Lower lobe of right lung (tissue), 2 donors: Measurements from ENCODE around the gene BBS10. TPM values are rescaled to one million over a fixed set of nuclear protein-coding genes. Genes with fewer than 3 reads are reported as not detected.
"Not testable (repeated sequence)": the region's sequence is repeated elsewhere in the genome, so short reads cannot be mapped to it uniquely, and the experiment has no call there.

Experiments
- ATAC-seq, 2 donors: fragments of 200-7000 bp; cut with Tn5 transposase; one replicate each; pipeline ENCODE4 v1.9.1; 2020 to 2022; ENCODE audit warnings: mild to moderate bottlenecking in 2 of 2, moderate library complexity in 2 of 2
- DNase-seq: peaks from one replicate; pipeline ENCODE4 v3.0.0-alpha.2; 2020
- H3K27ac ChIP-seq: fragments of 200-600 bp; one replicate; pipeline ENCODE4 v1.8.0; 2022
- H3K27me3 ChIP-seq: fragments of 200-600 bp; one replicate; pipeline ENCODE4 v1.8.0; 2022; ENCODE audit warnings: low read depth
- H3K36me3 ChIP-seq: fragments of 200-600 bp; one replicate; pipeline ENCODE4 v1.8.0; 2022; ENCODE audit warnings: mild to moderate bottlenecking
- H3K4me1 ChIP-seq: fragments of 200-600 bp; one replicate; pipeline ENCODE4 v1.8.0; 2022
- H3K4me3 ChIP-seq: fragments of 200-600 bp; one replicate; pipeline ENCODE4 v1.8.0; 2022; ENCODE audit warnings: mild to moderate bottlenecking
- H3K9me3 ChIP-seq: fragments of 200-600 bp; one replicate; pipeline ENCODE4 v1.8.0; 2022
- intact Hi-C: fragments of 100-400 bp; cut with DNase I; formaldehyde crosslinking; loops from one replicate; pipeline ENCODE4 v1.11.0; 2022
- total RNA-seq: library from RNA; stranded (reverse); fragmentation: NEBNext Ultra II Directional; extraction: Animal tissue kit (Norgen Biotek cat#: 25700); gene quantifications from one replicate; pipeline ENCODE4 v1.2.1, GENCODE V29; 2021
- TF ChIP-seq, protein P1 (sequence below): fragments of 200-600 bp; IDR thresholded peaks from one replicate; pipeline ENCODE4 v1.8.0; 2022; ENCODE audit warnings: antibody characterized with exemption, mild to moderate bottlenecking
- donor health status: DM: no; HTN: yes; CAD: no; lungs with severe emphysema.

Gene BBS10
- total RNA-seq, 1 donor from 2014 or later: 13.4 TPM

DNA sequence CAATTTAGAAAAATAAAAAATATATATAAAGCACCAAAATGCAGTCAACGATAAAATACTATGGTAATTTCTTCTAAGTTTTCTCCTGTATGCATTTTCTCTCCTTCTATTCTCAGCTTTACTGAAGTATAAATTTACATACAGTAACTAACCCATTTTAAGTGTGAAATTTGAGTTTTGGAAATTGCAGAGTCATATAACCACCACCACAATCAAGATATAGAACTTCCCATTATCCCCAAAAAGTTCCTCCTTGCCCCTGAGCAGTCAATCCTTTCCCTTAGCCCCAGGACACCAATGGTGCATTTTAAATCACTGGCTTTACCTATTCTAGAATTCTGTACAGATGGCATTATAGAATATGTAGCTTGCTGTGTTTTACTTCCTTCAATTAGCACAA lies 31.0 kb upstream of the BBS10 start:
- no peaks in the 10 kb centered on the region for H3K9me3 ChIP-seq
- no peak overlapping the region for H3K4me3 ChIP-seq
- ATAC-seq: no peak
- peaks cover 31% of the 10 kb centered on the region for H3K36me3 ChIP-seq
- no peaks in the 10 kb centered on the region for H3K4me1 ChIP-seq
- TF ChIP-seq, protein P1, sequence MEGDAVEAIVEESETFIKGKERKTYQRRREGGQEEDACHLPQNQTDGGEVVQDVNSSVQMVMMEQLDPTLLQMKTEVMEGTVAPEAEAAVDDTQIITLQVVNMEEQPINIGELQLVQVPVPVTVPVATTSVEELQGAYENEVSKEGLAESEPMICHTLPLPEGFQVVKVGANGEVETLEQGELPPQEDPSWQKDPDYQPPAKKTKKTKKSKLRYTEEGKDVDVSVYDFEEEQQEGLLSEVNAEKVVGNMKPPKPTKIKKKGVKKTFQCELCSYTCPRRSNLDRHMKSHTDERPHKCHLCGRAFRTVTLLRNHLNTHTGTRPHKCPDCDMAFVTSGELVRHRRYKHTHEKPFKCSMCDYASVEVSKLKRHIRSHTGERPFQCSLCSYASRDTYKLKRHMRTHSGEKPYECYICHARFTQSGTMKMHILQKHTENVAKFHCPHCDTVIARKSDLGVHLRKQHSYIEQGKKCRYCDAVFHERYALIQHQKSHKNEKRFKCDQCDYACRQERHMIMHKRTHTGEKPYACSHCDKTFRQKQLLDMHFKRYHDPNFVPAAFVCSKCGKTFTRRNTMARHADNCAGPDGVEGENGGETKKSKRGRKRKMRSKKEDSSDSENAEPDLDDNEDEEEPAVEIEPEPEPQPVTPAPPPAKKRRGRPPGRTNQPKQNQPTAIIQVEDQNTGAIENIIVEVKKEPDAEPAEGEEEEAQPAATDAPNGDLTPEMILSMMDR: no peak
- H3K27me3 ChIP-seq: no peaks in the 10 kb centered on the region
- DNase-seq: no peak
- intact Hi-C loops: no loop called here
- no peak overlapping the region for H3K27ac ChIP-seq

DNA sequence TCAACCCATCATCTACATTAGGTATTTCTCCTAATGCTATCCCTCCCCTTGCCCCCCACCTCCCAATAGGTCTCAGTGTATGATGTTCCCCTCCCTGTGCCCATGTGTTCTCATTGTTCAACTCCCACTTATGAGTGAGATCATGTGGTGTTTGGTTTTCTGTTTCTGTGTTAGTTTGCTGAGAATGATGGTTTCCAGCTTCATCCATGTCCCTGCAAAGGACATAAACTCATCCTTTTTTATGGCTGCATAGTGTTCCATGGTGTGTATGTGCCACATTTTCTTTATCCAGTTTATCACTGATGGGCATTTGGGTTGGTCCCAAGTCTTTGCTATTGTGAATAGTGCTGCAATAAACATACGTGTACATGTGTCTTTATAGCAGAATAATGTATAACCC lies 28.7 kb upstream of the BBS10 start:
- H3K36me3 ChIP-seq: peaks cover 31% of the 10 kb centered on the region
- H3K9me3 ChIP-seq, intact Hi-C loops, H3K27ac ChIP-seq, H3K27me3 ChIP-seq, DNase-seq, H3K4me3 ChIP-seq, H3K4me1 ChIP-seq, ATAC-seq: not testable (repeated sequence)

DNA sequence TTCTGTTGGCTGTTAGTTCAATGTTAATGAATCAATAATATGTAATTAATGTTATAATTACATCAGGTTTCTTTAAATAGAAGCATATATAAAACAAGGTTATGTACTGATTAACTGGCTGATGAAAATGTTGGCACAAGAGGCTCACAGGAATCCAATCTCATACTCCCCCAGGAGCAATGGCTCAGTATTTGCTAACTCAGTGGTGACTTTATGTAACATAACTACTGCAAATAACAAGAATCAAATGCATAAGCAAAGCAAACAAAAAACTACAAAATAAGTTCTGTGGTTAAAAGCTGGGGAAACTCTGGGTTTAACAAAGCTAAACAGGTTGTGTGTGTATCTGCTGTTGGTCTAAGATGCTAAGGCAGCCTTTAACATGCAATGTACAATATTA lies 27.7 kb upstream of the BBS10 start:
- no peak overlapping the region for H3K4me3 ChIP-seq
- H3K9me3 ChIP-seq: no peaks in the 10 kb centered on the region
- ATAC-seq (no peak), DNase-seq (no peak)
- peaks cover 36% of the 10 kb centered on the region for H3K36me3 ChIP-seq
- H3K27ac ChIP-seq: no peak overlapping the region
- no peaks in the 10 kb centered on the region for H3K4me1 ChIP-seq
- intact Hi-C loops: no loop called here
- TF ChIP-seq, protein P1: no peak
- no peaks in the 10 kb centered on the region for H3K27me3 ChIP-seq

DNA sequence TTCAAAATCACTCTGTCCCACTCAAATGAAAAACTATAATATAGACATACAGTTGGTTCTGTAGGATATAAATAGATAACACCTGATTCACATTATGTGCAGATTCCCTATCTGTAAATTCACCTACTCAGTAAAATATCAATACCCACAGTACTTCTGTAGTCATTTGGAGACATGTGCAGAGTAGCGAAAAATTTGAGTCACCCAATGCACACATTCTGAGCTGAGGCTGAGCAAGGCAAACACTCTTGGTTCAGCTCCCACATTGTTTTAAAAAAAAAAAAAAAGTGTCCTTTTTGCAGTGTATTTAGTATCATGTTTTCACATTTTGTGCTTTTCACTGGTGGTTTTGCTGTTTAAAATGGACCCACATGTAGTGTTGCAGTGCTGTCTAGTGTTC lies 27.3 kb upstream of the BBS10 start:
- no peaks in the 10 kb centered on the region for H3K4me1 ChIP-seq
- no peaks in the 10 kb centered on the region for H3K9me3 ChIP-seq
- DNase-seq: no peak
- H3K27ac ChIP-seq: no peak overlapping the region
- TF ChIP-seq, protein P1: no peak
- peaks cover 40% of the 10 kb centered on the region for H3K36me3 ChIP-seq
- ATAC-seq: no peak
- no peak overlapping the region for H3K4me3 ChIP-seq
- intact Hi-C loops: no loop called here
- no peaks in the 10 kb centered on the region for H3K27me3 ChIP-seq

DNA sequence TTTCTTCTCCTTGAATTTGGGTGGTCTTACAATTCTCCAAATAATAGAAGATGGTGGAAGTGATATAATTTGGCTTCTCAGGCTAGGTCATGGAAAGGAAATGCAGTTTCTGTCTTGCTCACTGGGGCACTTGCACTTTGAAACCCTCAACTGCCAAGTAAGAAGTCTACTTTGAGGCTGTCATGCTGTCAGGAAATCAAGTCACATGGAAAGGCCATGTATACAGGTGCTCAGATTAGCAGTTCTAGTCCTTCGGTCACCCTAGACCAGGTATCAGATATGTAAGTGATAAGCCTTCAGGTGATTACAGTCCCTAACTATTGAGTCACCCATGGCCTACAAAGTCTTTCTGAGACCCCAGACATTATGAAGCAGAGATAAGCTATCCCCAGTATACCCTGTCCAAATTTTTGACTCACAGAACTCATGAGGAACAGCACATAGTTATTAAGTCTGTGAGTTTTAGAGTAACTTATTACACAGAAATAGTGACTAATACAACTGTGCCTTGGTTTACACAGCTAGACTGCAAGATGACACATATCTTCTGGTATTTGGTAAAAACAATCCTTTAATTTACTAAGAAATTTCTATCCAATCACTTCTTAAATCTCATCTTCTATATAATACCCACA lies 26.3 kb upstream of the BBS10 start:
- Histone ChIP-seq H3K4me1 (no peaks in the 10 kb centered on the region), H3K9me3 (no peaks in the 10 kb centered on the region), H3K27me3 (no peaks in the 10 kb centered on the region), H3K36me3 (peaks cover 50% of the 10 kb centered on the region), H3K4me3 (no peak overlapping the region), H3K27ac (no peak overlapping the region)
- DNase-seq (no peak), ATAC-seq (no peak)
- intact Hi-C loops: no loop called here
- TF ChIP-seq, protein P1: no peak

DNA sequence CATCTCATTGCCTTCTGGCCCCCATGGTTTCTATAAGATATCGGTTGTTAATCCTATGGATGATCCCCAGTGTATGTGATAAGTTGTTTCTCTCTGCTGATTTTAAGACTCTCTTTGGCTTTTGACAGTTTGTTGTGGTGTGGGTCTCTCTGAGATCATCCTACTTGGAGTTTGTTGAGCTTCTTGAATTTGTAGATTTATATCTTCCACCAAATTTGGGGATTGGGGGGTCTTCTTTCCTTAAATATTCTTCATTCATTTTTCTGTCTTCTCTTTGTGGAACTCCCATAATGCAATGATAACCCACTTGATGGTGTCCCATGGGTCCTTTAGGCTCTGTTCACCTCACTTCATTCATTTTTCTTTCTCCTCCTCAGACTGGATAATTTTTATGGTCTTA lies 20.0 kb upstream of the BBS10 start:
- Histone ChIP-seq H3K4me1 (no peaks in the 10 kb centered on the region), H3K9me3 (peaks cover 6% of the 10 kb centered on the region), H3K4me3 (no peak overlapping the region), H3K36me3 (peaks cover 61% of the 10 kb centered on the region), H3K27me3 (no peaks in the 10 kb centered on the region), H3K27ac (no peak overlapping the region)
- intact Hi-C loops: no loop called here
- DNase-seq (no peak), ATAC-seq (no peak)
- TF ChIP-seq, protein P1: no peak
